LNCAP (cell line): Measurements from ENCODE around the gene EML1.
A peak's percentile ranks its signal among the peaks of the same experiment; 100 is the strongest.

ENCODE experiments used
- CTCF ChIP-seq: fragments of 450-650 bp; IDR thresholded peaks from 2 replicates; pipeline ENCODE4 v1.5.1; 2017; ENCODE audit warnings: mild to moderate bottlenecking

The EML1 gene

GRCh38 chr14:99883866-99884650 is 90.8 kb downstream of the EML1 start:
- no peak for TF ChIP-seq CTCF

GRCh38 chr14:99884834-99885648 is 91.8 kb downstream of the EML1 start:
- peak; percentile 73 for TF ChIP-seq CTCF

GRCh38 chr14:99885649-99885958 is 92.4 kb downstream of the EML1 start:
- TF ChIP-seq CTCF: no peak; the same call in 1 of the 2 replicates

- TF ChIP-seq CTCF: no peak
Observed at GRCh38 chr14:99887407-99887806, 94.2 kb downstream of the EML1 start.

GRCh38 chr14:99888149-99888548 is 94.9 kb downstream of the EML1 start:
- no peak for TF ChIP-seq CTCF

GRCh38 chr14:99889268-99889667 is 96.1 kb downstream of the EML1 start:
- TF ChIP-seq CTCF: no peak

GRCh38 chr14:99891266-99891665 is 98.1 kb downstream of the EML1 start:
- TF ChIP-seq CTCF: no peak
